ENCODE data around the gene PRKAB1. TPM values are rescaled to one million over a fixed set of nuclear protein-coding genes. Genes with fewer than 3 reads are reported as not detected.
"Not testable (repeated sequence)": the region's sequence is repeated elsewhere in the genome, so short reads cannot be mapped to it uniquely, and the experiment has no call there.

Gene PRKAB1, protein sequence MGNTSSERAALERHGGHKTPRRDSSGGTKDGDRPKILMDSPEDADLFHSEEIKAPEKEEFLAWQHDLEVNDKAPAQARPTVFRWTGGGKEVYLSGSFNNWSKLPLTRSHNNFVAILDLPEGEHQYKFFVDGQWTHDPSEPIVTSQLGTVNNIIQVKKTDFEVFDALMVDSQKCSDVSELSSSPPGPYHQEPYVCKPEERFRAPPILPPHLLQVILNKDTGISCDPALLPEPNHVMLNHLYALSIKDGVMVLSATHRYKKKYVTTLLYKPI
- 10.2 TPM for total RNA-seq

DNA sequence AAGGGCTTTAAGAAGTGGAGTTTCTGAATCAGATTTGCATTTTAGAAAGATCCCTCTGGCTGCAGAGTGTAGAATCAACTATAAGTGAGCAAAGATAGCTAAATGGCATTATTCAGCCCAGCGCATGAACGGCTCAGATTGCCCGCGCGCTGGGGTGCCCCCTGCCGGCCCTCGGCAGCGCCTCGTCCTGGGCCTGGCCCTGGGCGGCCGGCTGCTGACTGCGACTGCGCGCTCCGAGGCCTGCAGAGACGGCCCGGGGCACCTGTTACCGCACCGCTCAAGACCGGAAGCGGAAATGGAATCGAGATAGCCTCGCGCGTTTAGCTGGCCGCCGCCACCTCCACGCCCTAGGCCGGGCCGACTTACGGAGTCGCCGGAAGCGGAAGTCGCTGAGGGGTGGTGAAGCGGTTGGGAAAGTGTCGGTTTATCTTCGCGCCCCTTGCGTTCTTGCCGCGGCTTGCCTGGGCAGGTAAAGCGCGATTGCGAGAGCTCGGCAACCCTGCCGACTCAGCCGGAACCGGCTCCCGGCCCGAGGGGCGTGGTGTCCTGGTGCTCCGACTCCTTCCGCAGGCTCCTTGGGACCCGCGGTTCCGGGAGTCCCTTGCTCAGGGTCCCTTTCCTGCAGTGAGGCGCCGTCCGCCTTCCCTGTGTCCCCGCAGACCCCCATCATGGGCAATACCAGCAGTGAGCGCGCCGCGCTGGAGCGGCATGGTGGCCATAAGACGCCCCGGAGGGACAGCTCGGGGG, at the start of gene PRKAB1:
PRKAB1 (plus strand) TSS at position 557 of the 747 bp plus-strand sequence; CDS start at position 669, 112 bp downstream.
- H3K4me3 ChIP-seq (ENCODE audit: low read length) = peak within 1 kb of the TSS; percentile 94
- no peaks in the 10 kb centered on the region for H3K9me3 ChIP-seq (ENCODE audit: low read depth, low read length)
- H3K27me3 ChIP-seq (ENCODE audit: insufficient read depth, low read length) = no peaks in the 10 kb centered on the region
- H3K4me1 ChIP-seq (ENCODE audit: insufficient read depth, low read length) = peaks cover 42% of the 10 kb centered on the region

DNA sequence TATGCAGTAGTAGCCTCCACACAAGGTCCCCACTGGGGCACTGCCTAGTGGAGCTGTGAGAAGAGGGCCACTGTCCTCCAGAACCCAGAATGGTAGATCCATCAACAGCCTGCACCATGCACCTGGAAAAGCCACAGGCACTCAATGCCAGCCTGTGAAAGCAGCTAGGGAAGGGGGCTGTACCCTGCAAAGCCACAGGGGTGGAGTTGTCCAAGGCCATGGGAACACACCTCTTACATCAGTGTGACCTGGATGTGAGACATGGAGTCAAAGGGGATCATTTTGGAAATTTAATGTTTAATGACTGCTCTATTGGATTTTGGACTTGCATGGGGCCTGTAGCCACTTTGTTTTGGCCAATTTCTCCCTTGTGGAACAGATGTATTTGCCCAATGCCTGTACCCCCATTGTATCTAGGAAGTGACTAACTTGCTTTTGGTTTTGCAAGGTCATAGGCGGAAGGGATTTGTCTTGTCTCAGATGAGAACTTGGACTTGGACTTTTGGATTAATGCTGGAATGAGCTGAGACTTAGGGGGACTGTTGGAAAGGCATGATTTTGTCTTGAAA, 49.5 kb upstream of the PRKAB1 start:
- H3K9me3 ChIP-seq (ENCODE audit: low read depth, low read length); H3K4me3 ChIP-seq (ENCODE audit: low read length); H3K4me1 ChIP-seq (ENCODE audit: insufficient read depth, low read length); H3K27me3 ChIP-seq (ENCODE audit: insufficient read depth, low read length): not testable (repeated sequence)

DNA sequence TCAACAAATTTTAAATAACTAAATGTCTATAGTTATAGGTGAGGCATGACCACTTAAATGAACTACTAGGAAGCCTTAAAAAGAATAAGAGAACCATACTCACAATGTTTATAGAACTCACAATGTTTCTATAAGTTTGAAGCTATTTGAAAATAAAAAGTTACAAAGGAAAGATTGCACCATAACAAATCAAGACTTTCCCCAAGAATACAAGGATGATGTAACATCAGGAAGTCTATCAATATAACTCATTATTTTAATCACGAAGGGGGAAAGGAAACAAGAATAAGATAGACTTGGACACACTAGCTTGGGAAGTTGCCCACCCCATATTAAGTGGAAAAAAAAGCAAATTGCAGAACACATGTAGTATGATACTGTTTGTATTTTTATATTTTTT, 47.4 kb upstream of the PRKAB1 start:
- no peaks in the 10 kb centered on the region for H3K4me1 ChIP-seq (ENCODE audit: insufficient read depth, low read length)
- H3K9me3 ChIP-seq (ENCODE audit: low read depth, low read length) = no peaks in the 10 kb centered on the region
- no peak overlapping the region for H3K4me3 ChIP-seq (ENCODE audit: low read length)
- no peaks in the 10 kb centered on the region for H3K27me3 ChIP-seq (ENCODE audit: insufficient read depth, low read length)

DNA sequence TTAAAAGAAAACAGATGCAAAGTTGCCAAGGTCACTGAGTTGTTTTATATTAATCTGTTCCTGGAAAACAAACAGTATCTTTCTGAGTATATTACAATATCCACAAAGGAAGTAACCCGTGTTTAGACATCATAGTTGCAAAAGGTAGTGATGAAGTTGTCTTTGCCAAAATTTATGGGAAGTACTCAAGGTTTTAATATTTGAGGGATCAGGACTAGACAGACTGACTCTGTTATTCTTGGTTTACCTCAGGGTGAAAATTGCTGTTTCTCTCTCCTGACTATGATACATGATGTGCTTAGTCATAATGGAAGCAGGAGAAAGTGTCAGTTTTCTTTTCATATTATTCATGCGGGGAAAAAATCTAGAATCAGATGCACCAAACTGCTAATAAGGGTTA, 46.1 kb upstream of the PRKAB1 start:
- H3K4me3 ChIP-seq (ENCODE audit: low read length) = no peak overlapping the region
- H3K4me1 ChIP-seq (ENCODE audit: insufficient read depth, low read length) = no peaks in the 10 kb centered on the region
- no peaks in the 10 kb centered on the region for H3K27me3 ChIP-seq (ENCODE audit: insufficient read depth, low read length)
- H3K9me3 ChIP-seq (ENCODE audit: low read depth, low read length) = no peaks in the 10 kb centered on the region

DNA sequence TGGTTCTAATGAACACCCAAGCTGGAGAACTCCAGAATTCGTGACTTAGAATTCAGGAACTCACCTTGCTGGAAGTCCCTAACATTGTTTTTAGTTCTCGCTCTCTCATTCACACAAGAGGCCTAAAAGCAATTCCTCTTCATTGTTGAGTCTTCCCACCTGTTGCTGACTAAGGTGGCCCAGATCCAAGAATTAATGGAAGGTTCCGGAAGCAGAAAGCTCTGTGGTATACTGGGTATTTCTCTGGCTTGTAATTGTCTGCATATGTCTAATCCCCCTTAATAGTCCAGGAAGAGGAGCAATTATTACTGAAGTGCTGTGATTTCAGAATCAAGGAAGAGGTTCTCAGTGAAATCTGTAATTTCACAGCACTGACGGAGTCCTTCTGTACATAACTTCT, 43.0 kb upstream of the PRKAB1 start:
- H3K4me3 ChIP-seq (ENCODE audit: low read length) = no peak overlapping the region
- no peaks in the 10 kb centered on the region for H3K4me1 ChIP-seq (ENCODE audit: insufficient read depth, low read length)
- no peaks in the 10 kb centered on the region for H3K27me3 ChIP-seq (ENCODE audit: insufficient read depth, low read length)
- H3K9me3 ChIP-seq (ENCODE audit: low read depth, low read length) = no peaks in the 10 kb centered on the region

DNA sequence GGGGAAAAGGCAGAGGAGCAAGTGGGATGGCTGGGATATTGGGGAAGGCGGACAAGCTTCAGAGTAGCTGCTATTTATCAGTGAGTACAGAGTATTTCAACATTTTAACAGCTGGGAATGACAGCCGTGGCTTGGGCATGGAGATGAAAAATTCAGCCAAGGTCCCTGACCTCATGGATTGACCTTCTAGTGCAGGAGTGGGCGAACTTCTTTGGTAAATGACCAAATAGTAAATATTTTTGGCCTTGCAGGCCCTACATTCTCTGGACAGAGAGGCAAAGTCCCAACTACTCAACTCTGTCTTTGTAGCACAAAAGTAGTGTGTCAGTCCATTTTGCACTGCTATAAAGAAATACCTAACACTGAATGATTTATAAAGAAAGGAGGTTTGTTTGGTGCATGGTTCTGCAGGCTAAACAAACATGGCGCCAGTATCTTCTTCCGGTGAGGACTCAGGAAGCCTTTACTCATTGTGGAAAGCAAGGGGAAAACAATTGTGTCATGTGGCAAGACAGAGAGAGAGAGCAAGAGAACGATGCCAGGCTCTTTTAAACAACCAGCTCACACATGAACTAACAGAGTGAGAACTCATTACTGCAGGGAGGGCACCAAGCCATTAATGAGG, 40.8 kb upstream of the PRKAB1 start:
- Histone ChIP-seq H3K9me3 (ENCODE audit: low read depth, low read length) (no peaks in the 10 kb centered on the region), H3K4me3 (ENCODE audit: low read length) (no peak overlapping the region), H3K27me3 (ENCODE audit: insufficient read depth, low read length) (no peaks in the 10 kb centered on the region), H3K4me1 (ENCODE audit: insufficient read depth, low read length) (no peaks in the 10 kb centered on the region)

DNA sequence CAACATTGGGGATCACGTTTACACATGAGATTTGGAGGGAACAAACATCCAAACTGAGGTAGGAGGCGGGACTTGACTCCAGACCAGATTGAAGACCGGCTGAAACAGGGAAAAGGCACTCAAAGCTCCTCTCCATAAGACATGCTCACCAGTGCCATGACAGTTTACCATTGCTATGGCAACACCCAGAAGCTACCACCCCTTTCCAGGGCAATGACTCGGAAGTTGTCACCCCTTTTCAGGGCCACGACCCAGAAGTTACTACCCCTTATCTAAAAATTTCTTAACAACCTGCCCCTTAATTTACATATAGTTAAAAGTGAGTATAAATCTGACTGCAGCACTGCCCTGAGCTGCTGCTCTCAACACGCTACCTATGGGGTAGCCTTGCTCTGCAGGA, 40.2 kb upstream of the PRKAB1 start:
- Histone ChIP-seq H3K4me3 (ENCODE audit: low read length) (no peak overlapping the region), H3K9me3 (ENCODE audit: low read depth, low read length) (no peaks in the 10 kb centered on the region), H3K4me1 (ENCODE audit: insufficient read depth, low read length) (no peaks in the 10 kb centered on the region), H3K27me3 (ENCODE audit: insufficient read depth, low read length) (no peaks in the 10 kb centered on the region)

DNA sequence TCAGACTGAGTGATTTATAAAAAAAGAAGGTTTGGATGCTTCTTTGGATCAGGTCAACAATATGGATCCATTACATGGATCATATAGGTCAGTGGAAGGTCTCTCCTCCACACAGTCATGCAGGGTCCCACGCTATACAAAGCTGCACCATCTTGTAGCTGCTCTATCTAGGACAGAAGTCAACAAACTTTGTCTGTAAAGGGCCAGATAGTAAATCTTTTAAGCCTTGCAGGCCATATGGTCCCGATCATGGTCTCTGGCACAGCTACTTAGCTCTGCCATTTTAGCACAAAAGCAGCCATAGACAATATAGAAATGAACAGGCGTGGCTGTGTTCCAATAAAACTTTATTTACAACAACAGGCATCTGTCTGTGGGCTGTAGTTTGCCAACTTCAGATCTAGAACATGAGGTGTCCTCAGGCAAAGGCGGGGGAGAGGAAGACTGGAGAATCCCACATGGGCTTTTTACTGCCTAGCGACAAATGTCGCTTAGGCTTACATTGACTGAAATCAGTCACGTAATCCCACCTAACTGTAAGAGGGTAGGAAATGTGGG, 37.6 kb upstream of the PRKAB1 start:
- no peaks in the 10 kb centered on the region for H3K9me3 ChIP-seq (ENCODE audit: low read depth, low read length)
- H3K27me3 ChIP-seq (ENCODE audit: insufficient read depth, low read length) = peaks cover 9% of the 10 kb centered on the region
- no peak overlapping the region for H3K4me3 ChIP-seq (ENCODE audit: low read length)
- no peaks in the 10 kb centered on the region for H3K4me1 ChIP-seq (ENCODE audit: insufficient read depth, low read length)

DNA sequence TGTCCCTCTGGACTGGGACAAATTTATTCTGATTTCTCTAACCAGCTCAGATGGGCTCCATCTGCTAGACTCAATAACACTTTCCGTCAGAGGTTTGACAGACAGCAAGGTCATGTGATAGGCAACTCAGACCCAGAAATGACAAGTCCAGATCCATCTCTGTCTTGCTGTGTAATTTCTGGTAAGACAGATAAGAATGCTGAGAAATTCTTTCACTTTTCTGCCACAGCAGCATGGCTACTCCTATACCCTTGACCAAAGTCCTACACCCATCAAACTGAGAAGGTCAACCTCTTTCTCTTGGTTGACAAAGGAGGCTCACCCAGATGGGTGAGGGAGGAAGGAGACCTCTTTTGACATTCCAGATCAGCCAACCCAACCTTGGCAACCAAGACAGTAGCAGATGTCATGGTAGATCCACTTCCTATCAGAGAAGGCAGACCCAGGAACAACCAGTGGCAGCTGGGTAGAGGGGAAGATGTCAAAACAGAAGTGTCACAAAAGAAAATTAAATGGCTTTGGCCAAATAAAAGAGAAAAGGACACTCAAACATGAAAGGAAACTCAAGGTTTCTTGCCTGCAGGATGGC, 36.9 kb upstream of the PRKAB1 start:
- H3K9me3 ChIP-seq (ENCODE audit: low read depth, low read length) = no peaks in the 10 kb centered on the region
- H3K4me3 ChIP-seq (ENCODE audit: low read length) = no peak overlapping the region

DNA sequence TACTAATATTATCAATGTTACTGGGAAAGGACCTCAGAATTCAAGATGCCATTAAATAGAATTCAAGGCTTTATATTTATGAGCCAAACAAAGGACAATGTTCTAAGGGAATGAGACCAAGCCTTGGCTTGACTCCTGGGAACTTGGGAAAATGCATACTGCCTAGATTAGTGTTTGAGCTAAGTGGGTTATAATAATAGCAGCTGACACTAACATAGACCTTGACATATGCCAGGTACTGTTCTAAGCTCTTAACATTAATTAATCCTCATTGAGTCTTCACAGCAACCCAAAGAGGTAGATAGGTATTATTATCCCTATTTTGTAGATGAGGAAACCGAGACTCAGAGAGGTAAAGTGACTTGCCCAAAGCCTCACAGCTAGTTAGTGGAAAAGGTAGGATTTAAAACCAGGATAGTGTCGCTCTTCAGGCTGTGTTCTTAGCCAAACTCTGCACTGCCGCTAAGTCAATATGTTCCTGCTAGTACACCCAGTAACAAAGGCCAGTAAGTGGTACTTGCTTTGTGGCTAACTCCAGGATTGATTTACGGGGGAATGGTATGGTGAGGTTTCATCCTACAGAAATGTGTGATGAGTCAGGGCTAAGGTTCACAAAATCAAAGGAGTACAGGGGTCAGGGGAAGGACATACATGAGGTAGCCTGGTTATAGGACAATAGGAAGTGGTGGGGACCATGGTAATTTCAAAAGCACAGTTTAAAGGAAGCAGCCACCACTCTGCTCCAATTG, 35.8 kb upstream of the PRKAB1 start:
- no peak overlapping the region for H3K4me3 ChIP-seq (ENCODE audit: low read length)
- H3K9me3 ChIP-seq (ENCODE audit: low read depth, low read length) = no peaks in the 10 kb centered on the region
- peaks cover 12% of the 10 kb centered on the region for H3K27me3 ChIP-seq (ENCODE audit: insufficient read depth, low read length)
- no peaks in the 10 kb centered on the region for H3K4me1 ChIP-seq (ENCODE audit: insufficient read depth, low read length)

More for the DNA sequence above, 36.9 kb upstream of the PRKAB1 start:
- Histone ChIP-seq H3K27me3 (ENCODE audit: insufficient read depth, low read length) (peaks cover 9% of the 10 kb centered on the region), H3K4me1 (ENCODE audit: insufficient read depth, low read length) (no peaks in the 10 kb centered on the region)

DNA sequence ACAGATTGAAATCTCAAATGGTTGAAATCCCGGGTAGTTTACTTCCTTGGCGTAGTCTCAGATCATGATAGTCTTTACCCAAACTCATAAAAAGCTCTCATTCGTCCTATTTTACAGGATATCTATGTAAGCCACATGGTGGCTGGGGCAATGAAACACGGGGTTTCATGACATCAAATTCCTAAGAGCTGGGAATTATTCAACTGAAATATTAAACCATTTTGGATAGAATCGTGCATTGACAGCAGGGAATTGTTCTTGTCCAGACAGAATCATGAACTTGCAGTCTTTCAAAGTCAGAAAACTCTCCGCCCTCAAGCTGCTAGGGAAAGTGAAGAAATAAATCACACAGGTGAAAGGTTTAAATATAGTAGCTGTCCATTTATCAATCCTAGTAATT, 33.2 kb upstream of the PRKAB1 start:
- no peak overlapping the region for H3K4me3 ChIP-seq (ENCODE audit: low read length)
- H3K4me1 ChIP-seq (ENCODE audit: insufficient read depth, low read length) = no peaks in the 10 kb centered on the region
- H3K9me3 ChIP-seq (ENCODE audit: low read depth, low read length) = no peaks in the 10 kb centered on the region
- H3K27me3 ChIP-seq (ENCODE audit: insufficient read depth, low read length) = peaks cover 12% of the 10 kb centered on the region

DNA sequence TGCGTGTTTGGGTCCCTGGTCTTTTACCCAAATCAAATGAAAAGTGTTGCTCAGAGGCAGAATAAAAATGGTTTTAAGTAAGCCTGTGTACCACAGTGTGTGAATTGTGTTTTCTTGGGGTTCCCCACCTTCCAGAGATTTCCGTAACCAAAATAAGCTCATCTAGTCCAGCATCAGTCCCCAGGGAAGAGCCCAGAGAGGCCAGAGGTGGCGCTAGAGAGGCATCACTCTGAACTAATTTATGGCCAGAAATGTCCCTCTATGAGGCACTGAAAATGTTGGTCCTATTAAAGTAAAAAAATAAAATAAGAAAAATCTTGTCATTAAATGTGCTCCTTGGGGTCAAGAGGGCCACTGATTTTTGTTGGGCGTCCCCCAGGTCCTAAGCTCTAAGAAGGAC, 24.9 kb upstream of the PRKAB1 start:
- H3K4me1 ChIP-seq (ENCODE audit: insufficient read depth, low read length) = no peaks in the 10 kb centered on the region
- H3K9me3 ChIP-seq (ENCODE audit: low read depth, low read length) = no peaks in the 10 kb centered on the region
- no peaks in the 10 kb centered on the region for H3K27me3 ChIP-seq (ENCODE audit: insufficient read depth, low read length)
- no peak overlapping the region for H3K4me3 ChIP-seq (ENCODE audit: low read length)

DNA sequence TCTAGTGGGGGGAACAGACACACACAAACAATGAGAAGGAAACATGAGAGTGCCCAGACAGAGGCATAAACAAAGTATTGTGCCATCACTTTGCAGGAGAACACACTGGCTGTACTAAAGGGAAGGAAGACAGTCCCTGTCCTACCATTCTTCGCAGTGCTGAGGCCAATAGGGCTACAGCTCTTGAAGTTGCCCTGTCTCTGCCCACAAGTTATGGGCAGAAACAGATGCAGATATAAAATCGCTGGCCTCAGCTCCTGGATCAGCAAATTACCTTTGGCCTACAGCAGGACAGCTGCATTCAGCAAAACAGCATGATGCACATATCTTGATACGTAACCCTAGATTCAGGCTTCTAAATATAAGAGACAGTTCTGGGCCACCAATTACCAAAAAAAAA, 23.0 kb upstream of the PRKAB1 start:
- Histone ChIP-seq H3K9me3 (ENCODE audit: low read depth, low read length) (no peaks in the 10 kb centered on the region), H3K4me3 (ENCODE audit: low read length) (no peak overlapping the region), H3K4me1 (ENCODE audit: insufficient read depth, low read length) (no peaks in the 10 kb centered on the region), H3K27me3 (ENCODE audit: insufficient read depth, low read length) (no peaks in the 10 kb centered on the region)

DNA sequence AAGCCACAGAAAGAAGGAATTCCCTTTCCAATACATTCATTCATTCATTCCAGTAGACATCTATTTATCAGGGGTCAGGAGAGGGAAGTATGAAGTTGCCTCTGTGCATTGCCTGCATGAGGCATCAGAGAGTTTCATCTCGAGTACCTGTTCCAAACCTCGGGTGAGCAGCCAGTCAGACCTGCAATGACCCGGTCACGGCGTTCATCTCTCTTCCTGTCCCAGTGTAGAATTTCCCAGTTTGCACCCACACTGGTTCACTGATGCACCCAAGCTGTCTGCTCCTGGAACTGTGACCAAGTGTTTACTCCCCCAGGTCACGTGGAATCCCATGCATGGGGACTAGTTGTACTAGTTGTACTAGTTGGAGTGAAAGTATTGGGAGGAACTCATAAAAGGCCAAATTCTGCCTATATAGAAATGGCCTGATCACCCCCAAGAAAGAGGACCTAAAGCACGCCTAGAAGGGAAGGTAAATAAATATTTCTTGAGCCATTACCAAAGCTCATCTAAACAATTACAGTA, 22.3 kb upstream of the PRKAB1 start:
- Histone ChIP-seq H3K4me1 (ENCODE audit: insufficient read depth, low read length) (no peaks in the 10 kb centered on the region), H3K4me3 (ENCODE audit: low read length) (no peak overlapping the region), H3K9me3 (ENCODE audit: low read depth, low read length) (no peaks in the 10 kb centered on the region), H3K27me3 (ENCODE audit: insufficient read depth, low read length) (no peaks in the 10 kb centered on the region)

All from mononuclear cell (primary cell).